GM18517 (cell line): ENCODE data around the gene PCYT1A.
A peak's percentile ranks its signal among the peaks of the same experiment; 100 is the strongest.

Source experiments
- ATAC-seq: cut with Tn5 transposase; IDR thresholded peaks from one replicate; pipeline ENCODE4 v1.9.1; 2021; ENCODE audit warnings: mild to moderate bottlenecking, moderate library complexity; ENCODE audit not compliant: unreplicated experiment

Gene PCYT1A

DNA sequence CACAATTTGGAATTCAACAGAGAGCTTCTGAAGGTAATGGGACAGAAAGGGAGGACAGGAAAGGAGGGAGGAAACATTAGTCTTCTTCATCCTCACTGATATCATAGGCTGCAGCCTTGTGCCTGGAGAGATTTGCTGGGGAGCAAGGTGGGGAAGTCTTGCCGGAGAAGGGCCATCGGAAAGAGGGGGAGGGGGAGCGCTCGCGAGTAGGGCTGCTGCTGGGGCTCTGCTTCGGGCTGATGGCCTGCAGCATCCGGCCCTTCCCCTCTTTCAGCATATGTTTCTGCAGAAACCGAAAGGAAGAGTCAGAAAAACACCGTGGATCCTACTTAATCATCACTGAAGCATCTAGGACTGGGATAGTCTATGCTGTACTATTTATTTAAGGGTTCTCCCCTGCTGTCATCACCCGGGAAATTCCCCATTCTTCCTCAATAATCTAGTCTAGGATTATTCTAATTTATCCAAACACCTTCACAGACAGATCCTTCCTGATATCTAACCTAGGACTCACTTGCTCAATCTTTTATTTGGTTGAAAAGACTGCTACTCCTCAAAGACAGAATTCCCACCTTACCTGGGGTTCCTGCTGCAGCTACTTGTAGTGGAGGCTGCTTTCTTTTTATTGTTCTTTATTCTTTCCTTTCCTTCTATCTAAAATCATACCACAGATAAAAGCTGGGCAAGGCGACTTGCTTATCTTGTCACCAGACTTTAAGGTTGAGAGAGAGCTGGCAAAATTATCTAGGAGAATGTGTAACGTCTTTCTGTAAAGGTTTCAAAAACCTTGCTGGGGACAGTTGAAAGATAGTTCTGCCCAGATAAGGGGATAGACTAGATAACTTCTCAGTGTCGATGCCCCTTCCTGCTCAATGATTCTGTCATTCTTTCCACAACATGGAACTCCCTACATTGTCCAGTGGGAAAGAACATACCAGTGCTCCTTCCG, 48.6 kb downstream of the PCYT1A start:
- ATAC-seq = no peak

DNA sequence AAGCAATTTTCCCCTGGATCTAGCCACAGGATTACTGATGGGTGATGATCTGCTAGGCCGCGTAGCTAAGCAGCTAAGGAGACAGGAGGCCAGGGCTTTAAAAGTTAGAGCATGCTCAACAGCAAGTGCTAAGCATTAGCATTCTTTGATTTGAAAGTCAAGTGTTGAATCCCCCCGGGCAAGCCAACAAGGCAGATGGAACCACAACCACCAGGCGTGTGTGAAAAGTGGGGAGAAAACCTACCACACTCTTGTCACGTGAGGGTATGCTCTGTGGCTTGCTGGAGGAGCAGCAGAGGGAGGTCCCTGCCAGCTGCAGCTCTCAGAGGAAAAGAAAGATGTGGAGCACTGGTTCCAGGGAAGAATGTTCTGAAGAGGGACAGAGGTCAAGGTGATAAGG, 50.3 kb downstream of the PCYT1A start:
- ATAC-seq = no peak

DNA sequence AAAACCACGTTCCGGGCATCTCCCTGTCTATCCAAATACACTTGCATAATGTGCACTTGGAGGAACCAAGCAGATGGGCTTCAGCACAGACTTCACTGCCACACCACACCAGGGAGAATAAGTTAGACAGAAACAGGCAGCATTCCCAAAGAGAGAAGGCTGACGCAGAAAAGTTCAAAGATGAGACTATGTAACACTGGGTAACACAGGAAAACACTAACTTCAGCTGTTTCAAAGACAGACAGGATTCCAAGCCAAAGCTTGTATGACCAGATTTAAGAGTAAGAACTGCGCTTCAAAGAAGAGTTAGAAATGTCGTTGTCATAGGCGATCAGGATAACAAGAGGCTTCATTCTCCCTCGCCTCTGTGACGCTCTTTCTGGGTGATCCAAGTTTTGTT, 51.3 kb downstream of the PCYT1A start:
- ATAC-seq = no peak

DNA sequence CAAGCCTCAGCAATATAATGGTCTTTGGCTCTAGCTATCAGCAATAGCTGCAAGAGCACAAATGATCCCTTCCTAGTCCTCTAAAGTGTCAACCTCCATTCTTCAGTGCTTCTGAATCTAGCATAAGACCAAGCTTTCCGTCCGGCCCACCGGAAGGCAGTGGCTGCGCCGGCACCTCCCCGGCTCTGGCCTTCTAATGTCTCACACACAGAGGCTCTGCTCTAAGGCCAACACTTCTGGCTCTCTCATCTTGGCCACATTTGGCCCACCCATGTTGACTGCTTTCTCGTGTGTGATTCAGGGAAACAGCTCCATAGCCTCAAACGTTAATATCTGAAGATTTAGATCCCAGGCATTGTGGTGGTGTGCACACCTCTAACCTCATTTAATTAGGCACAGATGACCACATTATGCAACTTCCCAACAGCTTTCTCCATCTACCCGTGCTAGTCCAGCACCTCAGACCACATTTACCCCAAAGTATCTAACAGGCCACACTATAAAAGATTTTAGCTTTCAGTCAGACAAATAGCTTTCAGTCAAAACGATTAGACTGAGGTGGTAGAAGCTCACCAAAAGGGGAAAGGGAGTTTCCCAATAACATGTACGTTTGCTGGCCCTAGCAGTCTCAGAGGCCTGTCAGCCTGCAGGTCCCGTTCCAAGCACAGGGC, 51.9 kb downstream of the PCYT1A start:
- no peak for ATAC-seq

DNA sequence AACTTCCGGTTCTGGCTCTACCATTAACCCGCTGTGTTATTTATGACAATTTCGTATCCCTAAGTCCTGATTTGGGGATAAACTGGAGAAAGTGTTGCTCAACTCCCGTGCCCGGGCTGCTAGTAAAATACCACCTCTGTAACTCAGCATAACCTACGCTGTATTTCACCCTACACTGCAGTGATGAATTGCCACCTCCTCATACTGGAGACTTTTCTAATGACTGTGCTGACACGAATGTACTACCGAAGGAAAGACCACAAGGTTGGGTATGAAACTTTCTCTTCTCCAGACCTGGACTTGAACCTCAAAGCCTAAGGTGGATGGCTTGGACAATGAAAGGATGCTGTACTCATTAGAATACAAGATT, 54.7 kb downstream of the PCYT1A start:
- ATAC-seq = no peak

DNA sequence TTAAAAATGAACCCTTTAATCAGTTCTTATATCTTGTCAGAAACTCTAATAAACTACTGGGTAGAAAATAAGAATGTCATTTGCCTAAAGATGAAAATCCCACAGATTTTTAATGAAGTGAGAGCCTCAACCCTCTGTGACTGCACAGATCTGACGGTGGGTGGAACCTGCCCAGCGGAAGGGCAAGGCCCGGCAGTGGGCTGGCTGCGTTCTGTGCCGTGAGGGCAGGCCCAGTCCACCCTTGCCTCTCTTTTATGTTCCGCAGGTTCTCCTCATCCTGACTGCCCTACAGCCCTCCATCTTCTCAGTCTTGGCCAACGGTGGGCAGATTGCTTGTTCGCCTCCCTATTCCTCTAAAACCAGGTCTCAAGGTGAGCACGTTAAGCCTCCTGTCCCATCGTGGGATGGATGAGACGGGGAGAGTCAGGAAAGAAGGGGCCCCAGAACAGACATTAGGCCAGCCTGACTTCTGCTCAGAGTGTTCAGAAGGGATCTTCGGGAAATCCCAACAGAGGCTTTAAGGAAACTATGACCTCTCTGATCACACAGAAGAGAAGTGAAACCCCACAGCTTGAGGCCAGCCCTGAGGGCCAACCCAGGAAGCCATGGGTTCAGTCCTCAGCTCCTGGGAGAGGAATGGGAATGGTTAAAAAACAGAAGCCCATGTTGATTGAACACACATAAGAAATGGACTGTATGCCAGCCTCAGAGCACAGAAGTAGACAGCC, 55.2 kb downstream of the PCYT1A start:
- ATAC-seq = no peak

DNA sequence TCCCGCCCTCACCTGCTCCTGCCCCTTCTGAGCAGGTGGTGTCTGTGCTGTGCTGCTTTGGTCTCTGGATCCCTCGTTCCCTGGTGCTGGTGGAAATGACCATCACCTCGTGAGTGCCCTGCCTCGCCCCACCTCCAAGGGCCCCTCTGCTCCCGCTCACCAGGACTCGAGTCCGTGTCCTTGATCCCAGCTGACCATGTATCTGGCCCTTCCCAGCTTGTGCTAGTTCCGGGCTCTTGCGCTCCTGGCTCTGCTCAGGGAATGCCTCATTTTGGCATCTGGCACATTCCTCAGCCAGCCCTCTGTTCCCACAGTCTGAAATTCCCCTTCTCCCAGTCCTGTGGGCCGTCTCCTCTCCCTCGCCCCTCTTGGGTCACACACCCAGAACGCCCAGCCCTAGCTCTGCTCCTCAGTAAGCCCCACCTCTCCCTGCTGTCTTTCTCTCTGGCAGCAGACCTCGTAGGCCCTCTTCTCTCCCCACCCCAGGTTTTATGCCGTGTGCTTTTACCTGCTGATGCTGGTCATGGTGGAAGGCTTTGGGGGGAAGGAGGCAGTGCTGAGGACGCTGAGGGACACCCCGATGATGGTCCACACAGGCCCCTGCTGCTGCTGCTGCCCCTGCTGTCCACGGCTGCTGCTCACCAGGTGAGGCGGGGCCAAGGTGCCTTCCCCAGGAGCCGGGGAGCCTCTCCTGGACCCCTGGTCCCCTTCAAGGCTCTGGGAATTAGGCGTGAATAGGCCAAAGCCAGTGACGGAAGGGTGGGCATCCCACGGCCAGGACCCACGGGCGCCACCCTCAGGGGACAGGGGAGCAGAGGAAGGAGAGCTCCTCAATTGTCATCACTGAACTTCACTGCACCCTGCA, 59.7 kb downstream of the PCYT1A start:
- no peak for ATAC-seq

DNA sequence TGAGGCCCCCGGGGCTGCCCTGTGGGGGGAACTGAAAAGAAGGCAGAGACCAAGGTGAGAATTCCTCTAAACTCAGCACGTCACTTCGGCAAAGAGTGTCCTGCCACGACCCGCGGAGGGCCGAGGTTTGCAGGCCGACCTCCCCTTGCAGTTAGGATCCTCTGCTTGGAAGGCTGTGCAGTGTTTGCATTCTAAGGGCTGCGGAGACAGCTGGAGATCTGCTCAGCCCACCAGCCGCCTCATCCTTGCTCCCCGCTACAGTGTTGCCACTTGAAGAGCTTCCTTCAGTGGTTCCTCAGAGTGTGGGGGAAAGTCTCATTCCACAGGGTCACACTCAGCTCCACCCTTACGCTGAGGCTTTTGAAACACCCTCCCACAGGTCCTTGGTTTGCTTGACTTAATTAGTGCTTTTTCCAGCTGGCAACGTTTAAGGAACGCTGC, 60.4 kb downstream of the PCYT1A start:
- ATAC-seq = no peak

DNA sequence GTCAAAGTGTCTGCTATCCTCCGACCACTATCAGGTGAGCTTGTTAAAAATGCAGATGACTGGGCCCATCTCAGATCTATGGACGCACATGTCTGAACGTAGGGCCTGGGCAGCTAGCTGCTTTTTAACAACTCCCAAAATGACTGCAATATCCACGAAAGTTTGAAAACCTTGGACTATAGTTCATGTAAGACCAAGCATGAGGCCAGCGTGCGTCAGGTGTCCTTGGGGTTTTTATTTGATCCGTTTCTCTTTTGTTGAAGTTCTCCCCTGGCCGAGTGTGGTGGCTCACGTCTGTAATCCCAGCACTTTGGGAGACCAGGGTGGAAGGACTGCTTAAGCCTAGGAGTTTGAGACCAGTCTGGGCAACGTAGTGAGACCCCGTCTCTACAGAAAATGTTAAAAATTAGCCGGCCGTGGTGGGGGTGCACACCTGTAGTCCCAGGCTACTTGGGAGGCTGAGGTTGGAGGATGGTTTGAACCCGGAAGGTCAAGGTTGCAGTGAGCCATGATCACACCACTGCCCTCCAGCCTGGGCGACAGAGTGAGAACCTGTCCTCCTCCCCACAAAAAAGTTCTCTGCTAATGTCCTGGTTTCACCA, 61.7 kb downstream of the PCYT1A start:
- no peak for ATAC-seq

DNA sequence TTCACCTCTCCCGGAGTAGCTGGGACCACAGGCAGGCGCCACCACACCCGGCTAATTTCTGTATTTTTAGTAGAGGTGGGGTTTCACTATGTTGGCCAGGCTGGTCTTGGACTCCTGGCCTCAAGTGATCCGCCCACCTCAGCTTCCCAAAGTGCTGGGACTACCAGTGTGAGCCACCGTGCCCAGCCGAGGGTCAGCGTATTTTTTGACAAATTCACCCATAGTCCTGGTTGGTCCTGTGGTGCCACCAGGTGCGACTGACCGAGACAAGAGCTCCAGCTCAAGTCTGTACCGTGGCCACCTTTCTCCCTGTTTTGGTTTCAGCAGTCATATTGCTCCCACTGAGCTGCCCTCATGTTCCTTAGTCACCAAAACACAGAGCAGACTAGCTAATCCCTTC, 62.4 kb downstream of the PCYT1A start:
- ATAC-seq = no peak

DNA sequence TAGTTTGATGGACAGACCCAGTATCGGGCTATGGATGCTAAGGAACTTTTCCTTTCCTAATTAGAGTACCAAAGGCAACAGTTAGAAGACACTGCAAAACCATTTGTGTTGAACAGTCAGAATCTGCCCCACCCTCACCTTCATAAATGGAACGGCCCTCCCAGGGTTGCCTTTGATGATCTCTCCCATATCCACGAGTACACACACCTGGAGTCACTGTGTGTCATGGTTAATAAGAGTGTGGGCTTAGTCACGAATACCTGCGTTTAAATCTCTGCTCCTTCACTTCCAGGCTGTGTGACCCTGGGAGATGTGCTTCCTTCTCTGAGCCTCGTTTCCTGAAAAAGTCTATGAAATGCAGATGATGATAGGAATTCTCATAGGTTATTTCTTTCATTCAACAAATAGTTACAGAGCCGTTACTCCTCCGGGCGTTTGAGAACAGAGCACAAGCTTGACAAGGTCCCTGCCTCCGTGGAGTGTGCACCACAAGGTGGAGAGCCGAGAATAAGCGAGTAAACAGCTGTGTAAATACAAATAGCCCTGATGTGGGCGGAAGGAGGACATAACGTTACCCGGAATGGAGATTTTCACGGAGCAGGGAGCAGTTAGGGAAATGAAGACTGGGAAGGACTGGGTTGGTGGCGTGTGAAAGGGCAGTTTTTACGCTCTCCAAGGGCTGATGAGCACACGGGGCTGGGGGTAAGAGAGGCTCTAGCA, 64.5 kb downstream of the PCYT1A start:
- ATAC-seq = no peak

DNA sequence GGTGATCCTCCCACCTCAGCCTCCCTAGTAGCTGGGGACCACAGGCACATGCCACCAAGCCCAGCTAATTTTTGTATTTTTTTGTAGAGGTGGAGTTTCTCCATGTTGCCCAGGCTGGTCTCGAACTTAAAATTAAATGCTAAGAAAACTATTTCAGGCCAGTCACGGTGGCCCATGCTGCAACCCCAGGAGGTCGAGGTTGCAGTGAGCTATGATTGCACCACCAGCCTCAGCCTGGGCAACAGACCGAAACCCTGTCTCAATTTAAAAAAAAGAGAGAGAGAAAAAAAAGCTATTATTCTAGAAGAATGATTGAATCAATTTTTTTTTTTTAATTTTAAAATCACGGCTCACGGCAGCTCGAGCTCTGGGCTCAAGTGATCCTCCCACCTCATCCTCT, 66.5 kb downstream of the PCYT1A start:
- ATAC-seq = no peak

DNA sequence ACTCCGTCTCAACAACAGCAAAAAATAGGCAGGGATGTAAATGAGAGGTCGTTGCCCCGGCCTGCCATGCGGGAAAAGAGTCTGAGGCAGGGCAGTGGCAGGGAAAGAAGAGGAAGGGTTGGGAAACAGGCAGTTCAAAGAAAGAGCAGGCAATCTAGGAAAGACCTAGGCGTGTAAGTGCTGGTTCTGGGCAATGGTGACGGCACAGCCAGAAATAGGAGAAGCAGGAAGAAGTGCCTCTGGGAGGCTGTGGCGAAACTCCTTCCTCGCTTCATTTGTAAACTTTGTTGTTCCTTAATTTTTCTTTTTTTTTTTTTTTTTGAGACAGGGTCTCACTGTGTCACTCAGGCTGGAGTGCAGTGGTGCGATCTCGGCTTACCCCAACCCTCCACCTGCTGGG, 66.9 kb downstream of the PCYT1A start:
- no peak for ATAC-seq

DNA sequence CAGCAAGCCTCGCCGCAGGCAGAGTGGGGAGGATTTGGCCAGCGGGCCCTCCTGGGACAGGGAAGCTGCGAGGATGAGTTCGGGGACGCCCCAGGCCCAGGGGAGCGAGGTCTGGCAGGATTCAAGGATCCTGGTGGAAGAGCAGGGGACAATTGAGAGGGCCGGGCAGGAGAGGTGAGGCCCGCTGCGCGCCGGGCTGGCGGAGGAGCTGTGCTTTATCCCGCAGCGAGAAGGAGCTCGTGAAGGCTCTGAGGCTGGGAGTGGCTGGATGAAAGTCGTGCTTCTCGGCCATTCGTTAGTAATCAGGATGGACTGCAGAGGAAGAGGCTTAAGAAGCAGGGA, 67.6 kb downstream of the PCYT1A start:
- ATAC-seq = no peak

DNA sequence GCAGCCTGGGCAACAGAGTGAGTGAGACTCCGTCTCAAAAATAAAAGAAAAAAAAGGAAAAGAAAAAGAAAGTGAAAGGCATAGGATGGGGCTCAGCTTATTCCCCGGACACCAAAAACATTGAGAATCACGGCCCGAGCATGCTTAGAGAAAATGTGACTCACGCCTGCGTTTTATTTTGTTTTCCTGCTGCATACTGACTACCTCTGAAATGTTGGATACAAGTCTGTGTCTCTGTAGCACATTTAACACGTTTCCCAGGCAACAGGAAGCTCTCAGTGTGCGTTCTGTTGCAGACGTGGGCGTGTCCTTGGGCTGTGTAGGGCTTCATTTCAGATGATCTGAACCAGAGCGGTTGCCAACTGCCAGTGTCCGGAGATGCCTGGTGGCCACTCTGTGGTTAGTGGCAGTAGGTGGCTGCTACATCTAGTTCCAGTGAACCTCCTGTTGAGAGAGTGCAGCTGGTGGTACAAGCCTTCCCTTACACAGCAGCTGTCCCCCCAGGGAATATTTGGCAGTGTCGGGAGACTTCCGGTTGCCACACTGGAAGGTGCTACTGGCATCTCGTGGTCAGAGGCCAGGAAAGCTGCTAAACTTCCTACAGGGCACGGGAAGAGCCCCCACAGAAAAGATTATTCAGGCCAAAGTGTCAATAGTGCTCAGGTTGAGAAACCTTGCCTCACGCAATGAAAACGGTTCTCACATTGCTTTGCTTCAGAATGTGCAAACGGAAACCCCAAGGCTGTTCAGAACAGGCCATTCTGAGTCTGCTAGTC, 68.1 kb downstream of the PCYT1A start:
- peak; percentile 55 for ATAC-seq

DNA sequence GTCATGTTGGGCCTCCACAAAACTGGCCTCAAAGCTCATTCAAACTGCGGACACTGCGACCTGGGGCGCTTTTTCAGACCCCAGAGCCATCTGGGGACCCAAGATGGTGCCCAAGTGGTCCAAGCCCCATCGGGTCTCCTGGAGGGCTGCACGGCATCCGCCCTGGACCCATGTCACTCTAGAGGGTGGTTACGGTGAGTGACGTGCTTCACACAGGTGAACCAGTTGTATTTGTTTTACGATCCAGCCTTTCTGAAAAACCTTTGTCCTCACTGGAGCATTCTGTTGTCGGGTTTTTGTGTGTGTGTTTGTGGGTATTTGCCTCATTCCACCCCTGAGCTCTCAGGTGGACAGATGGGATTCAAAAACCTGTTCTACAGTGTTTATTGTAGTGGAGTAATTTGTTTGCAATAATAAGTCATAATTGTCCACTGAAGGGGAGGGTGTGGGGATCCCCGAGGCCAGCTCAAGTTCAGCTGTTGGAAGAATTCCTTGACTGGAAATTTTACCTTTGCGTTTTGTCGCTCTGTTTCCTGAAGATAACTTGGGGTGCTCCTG, 69.3 kb downstream of the PCYT1A start:
- ATAC-seq = no peak

DNA sequence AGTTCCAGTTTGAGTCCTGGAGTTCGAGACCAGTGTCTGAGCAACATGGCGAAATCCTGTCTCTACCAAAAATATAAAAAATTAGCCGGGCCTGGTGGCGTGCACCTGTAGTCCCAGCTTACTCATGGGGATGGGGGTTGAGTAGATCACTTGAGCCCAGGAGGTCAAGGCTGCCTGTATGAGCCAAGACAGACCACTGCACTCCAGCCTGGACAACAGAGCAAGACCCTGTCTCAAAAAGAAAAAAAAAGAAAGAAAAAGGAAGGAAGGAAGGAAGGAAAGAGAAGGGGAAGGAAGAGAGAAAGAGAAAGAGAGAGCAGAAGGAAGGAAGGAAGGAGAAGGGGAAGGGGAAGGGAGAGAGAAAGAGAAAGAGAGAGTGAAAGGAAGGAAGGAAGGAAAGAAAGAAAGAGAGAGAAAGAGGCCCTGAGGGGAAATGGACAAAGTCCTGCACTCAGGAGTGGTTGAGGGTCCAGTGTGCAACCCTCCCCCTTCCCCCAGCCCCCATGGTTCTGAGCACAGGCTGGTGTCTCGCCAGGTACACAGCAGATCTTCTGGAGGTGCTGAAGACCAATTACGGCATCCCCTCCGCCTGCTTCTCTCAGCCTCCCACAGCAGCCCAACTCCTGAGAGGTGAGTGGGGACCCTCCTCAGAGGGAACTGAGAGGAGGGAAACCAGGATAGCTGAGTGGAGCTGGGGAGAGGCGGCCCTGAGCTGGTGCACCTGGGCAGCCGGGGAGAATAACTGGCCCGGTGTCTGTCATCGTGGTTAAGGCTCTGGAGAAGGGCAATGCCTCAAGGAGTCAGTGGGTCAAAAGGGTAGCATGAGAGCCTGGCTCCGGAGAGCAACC, 70.0 kb downstream of the PCYT1A start:
- no peak for ATAC-seq

DNA sequence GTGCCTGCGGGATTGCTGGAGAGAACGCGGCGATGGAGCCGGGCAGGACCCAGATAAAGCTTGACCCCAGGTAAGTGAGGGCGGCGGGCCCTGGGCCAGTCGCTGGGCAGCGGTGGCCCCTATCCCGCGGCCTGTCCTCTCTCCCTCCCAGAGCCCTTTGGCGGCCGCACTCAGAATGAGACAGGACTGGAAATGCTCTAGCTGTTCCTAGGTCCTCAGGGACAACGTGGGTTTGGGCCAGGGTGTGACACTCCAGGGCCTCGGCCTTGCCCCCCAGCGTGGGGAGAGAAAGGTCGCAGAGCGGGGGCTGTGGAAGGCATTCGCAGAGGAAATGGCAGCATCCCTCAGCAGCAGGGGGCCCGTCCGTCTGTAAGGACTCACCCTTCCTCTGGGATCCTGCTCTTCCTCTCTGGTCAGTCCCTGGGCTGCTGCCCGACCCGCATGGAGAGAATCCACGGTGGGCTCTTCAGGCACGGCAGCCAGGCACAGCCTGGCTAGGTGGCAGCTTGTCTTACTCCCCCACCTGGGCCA, 70.8 kb downstream of the PCYT1A start:
- ATAC-seq = no peak
